ENCODE data around the gene KLF1. TPM values are rescaled to one million over a fixed set of nuclear protein-coding genes. Genes with fewer than 3 reads are reported as not detected.

The KLF1 gene
- total and polyA plus RNA-seq, 10 of the 15 experiments (the other 5 are each of a cell fraction or from before 2014, with no cell fraction given), result 0.04 to 0.38 (median 0.08) TPM; not detected in 3

GRCh38 chr19:12935071-12935470 lies 48.1 kb upstream of the KLF1 start:
- ChIA-PET POLR2A (interaction anchor here (1.5 to 2.7 kb wide), 3 partner anchors 9 to 36 kb away, joined by 3 to 9 read pairs (median 6); partner anchors contain the start of gene RAD23A), CTCF (no interaction called here), RAD21 (ENCODE audit: unreplicated experiment) (no interaction called here), SMC1A (ENCODE audit: uncharacterized antibody, unreplicated experiment) (no interaction called here)
- Histone ChIP-seq H3K27me3 (replicated peaks in 1 of 2; ENCODE audit: control insufficient read depth in 2 of 2, insufficient read depth in 2 of 2, low read length in 1 of 2) (no peaks in the 10 kb centered on the region), H2AFZ (ENCODE audit: control insufficient read depth, low read depth, low read length) (no peak overlapping the region), H3K4me3 (no peak overlapping the region), H3K9ac (ENCODE audit: control insufficient read depth, insufficient read depth, low read length) (no peak overlapping the region), H3K79me2 (ENCODE audit: control insufficient read depth, insufficient read depth, low read length) (peaks cover 49% of the 10 kb centered on the region), H4K20me1 (ENCODE audit: control insufficient read depth, insufficient read depth) (peaks cover 7% of the 10 kb centered on the region; the same call in 1 of the 2 replicates), H3K4me2 (ENCODE audit: control insufficient read depth, insufficient read depth) (no peak overlapping the region), H3K4me1 (ENCODE audit: control insufficient read depth, insufficient read depth, low read length) (peaks cover 19% of the 10 kb centered on the region), H3K9me3 (replicated peaks; ENCODE audit: control insufficient read depth, insufficient read depth, low read length) (no peaks in the 10 kb centered on the region), H3K27ac (ENCODE audit: control insufficient read depth, insufficient read depth) (no peak overlapping the region), H3K36me3 (ENCODE audit: control insufficient read depth in 2 of 2, insufficient read depth in 2 of 2, low read length in 1 of 2) (peaks cover 9 to 10% of the 10 kb centered on the region in 2 experiments)
- 91% methylated on average over 10 of the region's 10 CpGs for WGBS (ENCODE audit: insufficient coverage, insufficient replicate concordance, low lambda C conversion rate, missing lambda C conversion rate)
- intact Hi-C loops (cut with micrococcal nuclease; ENCODE audit: unreplicated experiment) (loop anchor here (5.0 kb wide), 1 partner anchor 148 kb away; no protein-coding TSS in a partner anchor), in situ Hi-C loops (cut with MboI) (no loop called here)
- DNase-seq (ENCODE audit: low read depth, low spot score) (no peak), ATAC-seq (no peak), FAIRE-seq (no peak)
- TF ChIP-seq IRF4 (IDR thresholded peaks at IDR 0.05; ENCODE audit: low read depth, low read length) (no peak), HDAC6 (IDR thresholded peaks at IDR 0.05; ENCODE audit: unreplicated experiment) (no peak), FOXM1 (IDR thresholded peaks at IDR 0.05; ENCODE audit: low read depth, low read length) (no peak), BCL3 (IDR thresholded peaks at IDR 0.05; ENCODE audit: borderline replicate concordance, insufficient read depth, low read depth, low read length, poor library complexity, severe bottlenecking) (no peak), EZH2 (IDR thresholded peaks at IDR 0.05; ENCODE audit: borderline replicate concordance, control insufficient read depth, low read depth, low read length) (no peak)
- BruUV-seq (replicated peaks), result no TSS peak
